Superior temporal gyrus (tissue), 1 donor: ENCODE data around the gene NTSR2.

Experiments used
- DNase-seq: peaks from one replicate; pipeline ENCODE4 v3.0.0-alpha.2; 2016; ENCODE audit errors: extremely low spot score

The NTSR2 gene

DNA sequence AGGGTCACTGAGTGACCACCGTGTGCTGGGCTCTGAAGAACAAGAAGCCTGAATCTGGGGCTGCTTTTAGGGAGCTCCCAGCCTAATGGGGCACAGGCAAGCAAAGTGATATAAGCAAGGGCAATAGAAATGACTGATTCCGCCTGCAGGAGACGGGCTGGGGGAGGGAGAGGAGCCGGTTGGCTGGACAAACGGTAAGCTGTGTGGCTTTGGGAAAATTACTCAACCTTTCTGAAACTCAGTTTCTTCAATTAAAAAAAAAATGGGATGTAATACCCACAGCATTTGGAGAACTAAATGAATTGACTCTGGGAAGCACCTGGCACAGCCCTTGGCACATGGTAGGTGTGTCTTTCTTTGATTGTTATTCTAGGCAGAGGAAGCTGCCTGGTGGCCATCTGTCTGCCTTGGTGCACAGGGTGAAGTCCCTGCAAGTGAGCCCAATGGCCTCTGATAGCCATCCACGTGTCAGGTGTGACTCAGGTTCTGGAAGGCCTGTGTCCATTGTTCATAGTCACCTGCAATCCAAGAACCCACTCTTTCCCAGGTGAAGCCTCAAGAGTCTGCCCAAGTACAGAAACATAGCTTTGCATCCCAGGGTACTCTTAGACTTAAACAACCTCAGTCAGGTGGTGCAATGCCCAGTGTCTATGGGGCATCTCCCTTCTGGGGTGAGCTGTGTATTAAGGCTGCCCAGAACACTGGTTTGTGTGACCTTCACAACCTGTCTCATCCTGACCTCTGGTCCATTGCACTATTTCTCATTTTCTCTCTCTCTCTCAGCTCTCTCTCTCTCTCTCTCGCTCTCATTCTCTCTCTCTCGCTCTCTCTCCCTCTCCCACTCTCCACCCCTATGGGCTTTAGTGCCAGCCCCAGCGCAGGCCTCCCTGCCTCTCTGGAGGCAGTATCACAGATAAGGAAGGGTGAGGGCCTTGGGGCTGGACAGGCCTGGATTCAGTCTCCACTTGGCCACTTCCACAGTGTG lies 30.0 kb upstream of the NTSR2 start:
- DNase-seq: no peak

DNA sequence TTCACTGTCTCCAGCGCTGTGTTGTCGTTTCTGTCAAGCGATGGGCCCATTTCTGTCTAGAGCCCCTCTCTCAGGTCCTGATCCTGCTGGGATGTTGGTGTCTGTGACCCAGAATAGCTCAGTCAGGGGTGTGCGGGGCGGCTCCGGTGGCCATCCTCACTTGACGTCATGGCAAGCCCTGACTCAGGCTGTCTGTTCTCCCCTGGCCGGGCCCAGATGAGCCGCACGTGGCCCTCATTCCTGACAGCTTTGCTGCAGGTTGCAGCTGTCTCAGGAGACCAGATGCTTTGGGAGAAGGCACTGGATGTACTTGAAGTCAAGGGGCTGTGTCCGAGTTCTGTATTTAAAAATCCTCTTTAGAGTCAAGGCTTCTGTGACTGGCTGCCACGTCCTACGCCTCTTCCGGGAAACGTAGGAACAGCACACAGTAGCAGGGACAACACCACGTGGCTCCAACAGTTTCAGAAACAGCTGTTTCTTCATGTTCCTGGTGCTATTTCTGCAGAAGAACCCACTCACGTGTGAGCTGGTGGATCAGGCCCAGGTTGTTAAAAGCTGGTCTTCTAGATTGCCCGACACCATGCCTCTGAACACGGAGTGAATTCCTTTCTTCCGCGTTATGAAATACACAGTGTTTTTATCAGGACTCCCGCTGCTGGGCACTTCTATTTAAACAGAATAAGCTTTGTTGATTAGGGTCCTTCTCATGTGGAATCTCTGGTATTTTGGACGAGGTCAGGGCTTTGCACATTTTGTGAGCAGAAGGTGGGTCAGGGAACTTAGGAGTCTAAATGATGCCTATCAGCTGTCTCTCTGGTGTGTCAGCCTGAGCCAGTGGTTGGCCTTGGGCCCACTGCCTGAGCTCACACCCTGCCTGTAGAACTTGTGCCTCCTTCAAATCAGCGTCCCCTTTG lies 28.3 kb upstream of the NTSR2 start:
- DNase-seq: peak; percentile 62

DNA sequence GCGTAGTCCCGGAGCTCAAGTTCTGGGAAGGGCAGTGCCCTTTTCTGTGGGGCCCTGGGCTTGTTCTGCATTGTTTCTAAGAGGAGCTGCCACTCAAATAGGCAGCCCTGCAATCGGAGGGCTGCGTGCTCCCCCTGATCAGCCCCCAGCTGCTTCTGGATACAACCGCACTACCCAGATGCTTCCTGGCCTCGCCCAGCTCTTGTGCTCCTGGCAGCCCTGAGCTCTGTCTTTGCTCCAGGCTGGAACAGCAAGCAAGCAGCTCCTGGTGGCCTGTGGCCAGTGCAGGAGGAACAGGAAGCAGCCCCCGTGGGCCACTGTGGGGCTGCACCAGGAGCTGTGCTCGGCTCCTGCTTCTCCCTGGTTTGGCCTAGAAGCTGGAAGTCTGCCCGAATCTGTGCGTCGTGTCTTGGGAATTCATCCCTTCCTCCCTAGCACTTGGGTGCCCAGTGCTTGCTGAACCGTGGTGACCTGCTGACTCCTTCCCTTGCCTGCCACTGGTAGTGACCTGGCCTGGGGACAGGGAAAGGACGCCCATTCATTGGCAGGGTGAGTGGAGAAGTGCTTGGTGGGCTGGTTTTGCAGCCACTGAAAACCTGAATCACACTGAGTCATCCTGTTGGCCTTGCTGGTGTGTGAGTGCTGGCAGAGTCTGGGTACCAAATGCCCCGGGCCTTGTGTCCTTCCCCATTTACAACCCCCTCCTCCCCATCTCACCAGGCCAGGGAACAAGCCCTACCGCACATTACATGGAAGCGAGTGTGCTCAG lies 27.3 kb upstream of the NTSR2 start:
- no peak for DNase-seq

DNA sequence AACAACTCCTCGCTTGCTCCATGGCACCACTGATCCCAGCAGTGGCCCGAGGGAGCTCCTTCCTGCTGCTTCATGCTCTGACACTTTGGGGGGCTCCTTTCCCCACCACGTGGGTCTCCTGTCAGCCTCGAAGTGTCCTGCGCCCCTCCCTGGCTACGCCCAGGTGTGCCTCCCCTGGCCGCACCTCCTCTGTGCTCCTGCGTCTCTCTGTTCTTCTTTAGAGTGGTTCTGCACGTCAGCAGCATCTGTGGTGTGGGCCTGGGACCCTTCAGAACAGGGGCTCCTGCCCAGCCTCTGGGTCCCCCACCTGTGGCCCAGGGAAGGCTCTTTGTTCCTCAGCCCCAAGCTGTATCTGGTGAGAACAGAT lies 26.7 kb upstream of the NTSR2 start:
- DNase-seq: no peak

DNA sequence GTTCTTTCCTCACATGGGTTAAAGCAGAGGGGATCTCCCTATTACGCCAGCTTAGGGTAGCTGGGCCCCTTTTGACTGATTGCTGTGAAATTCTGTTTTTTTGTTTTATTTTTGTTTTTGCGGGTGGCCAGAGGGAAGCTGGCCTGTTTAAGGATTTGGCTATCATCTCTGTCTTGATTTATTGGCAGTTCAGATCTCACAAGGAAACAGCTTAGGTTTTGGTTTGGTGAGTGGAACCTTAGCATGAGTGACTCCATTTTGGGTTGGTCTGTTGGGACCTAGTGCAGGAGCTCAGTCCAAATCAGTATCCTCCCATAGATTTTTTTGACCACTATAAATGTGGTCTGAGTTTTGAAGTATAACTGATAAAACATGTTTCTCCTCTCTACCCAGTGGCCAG lies 25.6 kb upstream of the NTSR2 start:
- no peak for DNase-seq

DNA sequence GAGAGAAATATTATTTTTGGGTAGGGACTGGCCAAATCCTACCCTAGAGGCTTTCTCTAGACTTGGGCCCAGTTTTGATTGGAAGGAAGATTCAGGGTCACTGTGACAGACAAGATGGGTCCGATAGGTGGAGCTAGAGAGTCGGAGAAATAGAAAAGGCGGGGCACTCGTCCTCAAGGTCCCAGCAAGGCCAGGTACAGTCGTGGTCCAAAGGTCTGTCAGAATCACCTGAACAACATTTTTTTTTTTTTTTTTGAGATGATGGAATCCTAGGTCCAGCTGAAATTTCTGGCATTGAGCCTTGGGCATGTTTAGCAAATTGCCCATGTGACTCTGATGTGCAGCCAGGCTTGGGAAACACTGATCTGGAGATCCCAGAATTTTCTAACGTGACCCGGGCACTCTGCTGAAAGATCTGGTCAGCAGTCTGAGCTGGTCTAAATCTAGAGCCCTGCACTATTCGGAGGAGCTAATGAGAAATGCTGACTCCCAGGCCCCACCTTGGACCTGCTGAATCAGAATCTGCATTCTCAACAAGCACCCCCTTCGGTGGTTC lies 23.0 kb upstream of the NTSR2 start:
- DNase-seq: peak; percentile 90

DNA sequence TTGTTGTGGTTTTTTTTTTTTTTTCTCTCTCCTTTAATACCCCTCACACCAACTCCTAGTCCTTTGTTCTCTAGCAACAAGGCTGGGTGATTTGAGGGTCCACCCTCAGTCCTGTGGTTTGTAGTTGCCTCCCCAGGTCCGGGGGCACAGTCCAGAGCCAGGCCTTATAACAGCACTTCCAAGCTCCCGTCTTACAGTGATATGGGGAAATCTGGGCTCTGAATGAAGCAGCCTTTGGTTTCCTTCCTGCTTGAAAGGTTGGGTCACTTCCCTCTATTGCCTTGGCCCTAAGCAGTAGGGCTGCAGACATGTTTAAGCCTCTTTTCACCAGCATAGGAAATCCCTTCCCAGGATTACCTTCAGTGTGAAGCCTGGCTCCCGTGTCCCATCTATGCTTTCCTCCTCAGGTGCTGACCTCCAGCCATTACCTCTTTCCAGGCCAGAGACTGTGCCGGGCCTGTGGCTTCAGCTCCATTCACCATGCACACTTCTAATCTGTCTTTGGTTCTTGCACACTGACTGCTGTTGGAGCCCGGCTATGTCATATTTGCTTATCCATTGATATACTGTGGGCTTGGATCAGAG lies 21.2 kb upstream of the NTSR2 start:
- DNase-seq: no peak

DNA sequence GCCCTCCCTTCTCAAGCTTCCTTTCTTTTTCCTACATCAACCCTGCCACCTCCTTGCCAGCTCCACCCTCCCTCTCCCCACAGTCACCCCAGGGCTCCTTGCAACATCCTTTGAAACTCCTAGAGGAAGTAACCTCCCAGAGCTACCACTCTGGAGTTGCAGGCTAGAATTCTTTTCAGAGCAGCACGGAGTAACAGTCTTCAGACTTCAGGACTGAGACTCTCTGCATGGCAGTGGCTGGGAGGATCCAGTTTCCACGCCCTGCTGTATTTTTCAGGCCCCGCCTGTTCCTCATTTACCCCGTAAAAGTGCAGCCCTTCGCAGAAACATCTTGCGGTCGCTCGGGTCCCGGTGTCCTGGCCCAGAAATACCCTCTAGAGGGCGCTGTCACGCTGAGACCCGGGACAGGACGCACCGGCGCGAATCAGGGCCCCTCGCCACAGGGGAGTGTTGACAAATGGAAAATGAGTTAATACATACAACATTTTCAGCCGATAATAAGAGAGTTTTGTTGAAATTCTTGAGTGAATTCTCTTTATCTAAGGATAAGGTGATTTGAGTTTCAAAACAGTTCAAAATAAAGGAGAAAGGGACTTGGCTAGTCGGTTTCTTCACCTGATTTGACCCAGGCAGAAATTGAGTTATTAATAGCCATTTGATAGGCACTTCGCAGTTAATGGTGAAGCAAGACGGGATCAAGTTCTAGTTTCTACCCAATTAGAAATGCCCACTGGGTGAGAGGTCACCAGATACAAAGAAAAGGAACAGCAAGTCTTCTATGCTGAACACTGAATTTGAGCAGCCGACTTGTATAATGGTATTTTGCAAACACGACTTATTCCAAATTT lies 18.5 kb upstream of the NTSR2 start:
- DNase-seq: peak; percentile 80

DNA sequence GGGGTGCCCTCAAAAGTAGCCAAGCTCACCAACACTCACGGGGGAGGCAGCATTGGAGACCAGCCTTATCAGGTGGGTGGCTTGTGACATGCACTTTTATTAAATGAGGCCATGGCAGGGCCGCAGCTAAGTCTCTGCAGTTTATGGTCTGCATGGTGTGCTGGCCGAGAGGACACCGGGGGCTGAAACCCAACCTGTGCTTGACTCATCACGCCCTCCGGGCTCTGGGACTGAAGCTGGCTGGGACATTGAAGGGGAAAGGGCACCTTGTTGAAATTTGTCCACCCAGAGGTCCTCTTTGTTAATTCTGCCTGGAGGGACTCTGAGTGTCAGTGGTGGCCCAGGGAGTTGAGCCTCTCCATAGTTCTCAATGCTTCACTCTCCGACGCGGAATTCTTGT lies 17.7 kb upstream of the NTSR2 start:
- no peak for DNase-seq

DNA sequence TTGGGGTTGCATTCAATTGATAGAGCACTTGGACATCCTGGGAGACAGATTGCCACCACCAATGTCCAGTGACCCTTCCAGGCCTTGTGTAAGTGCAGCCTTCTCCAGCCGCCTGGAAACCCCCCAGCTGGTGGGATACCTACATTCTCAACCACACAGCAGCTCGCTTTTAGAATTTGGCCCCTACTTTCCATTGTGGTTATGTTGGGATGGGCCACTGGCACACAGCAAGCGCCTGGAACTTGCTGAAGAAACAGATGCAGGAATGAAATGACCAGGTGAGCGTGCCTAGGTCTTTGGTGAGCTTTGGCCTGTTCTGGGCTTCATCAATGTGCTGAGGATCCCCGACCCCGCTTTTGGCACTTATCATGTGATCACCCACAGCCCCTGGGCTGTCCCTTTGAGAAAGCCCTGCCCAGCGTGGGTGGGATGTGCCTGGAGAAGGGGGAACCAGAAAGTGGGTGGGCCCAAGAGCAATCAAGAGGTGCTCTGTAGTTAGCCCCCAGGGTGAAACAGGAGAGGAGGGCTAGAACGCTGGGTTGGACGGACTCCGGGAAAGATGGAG lies 16.0 kb upstream of the NTSR2 start:
- DNase-seq: no peak

DNA sequence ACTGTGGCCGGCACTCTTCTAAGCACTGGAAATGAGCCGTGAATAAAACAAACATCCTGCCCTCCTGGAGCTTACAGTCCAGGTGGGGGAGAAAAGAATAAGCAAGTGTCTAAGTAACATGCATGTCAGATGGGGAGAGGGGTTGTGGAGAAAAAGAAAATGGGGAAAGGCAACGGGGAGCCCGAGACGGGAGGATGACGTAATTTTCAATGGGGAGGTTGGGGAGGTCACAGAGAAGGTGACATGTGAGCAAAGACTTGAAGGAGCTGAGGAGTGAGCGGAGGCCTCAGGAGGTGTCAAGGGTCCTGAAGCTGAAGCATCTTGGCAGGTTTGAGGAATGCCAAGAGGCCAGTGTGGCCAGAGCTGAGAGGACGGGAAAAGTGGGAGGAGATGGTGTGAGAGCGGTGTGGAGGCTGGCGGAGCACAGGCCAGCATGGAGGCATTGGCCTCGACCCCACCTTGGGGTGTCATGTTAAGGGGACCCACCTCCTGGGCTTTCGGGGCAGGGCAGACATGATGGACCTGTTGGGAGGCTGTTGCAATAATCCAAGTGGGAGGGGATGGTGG lies 15.0 kb upstream of the NTSR2 start:
- no peak for DNase-seq

DNA sequence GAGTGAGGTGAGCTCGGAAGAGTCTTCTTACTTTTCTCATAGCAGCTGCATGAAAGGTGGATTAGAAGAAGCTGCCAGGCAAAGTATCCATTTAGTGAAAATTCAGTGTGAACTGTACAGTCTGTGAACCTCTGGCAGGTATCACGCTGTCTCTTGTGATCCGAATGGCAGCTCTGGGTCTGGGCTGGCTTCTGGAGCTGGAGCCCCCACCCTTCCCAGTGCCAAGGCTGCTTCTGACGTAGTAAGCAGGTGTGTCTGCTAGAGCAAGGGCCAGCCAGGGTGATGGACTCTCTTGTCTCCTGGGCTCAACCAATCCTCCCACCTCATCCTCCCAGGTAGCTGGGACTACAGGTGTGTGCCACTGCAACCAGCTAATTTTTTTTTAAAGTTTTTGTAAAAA lies 14.0 kb upstream of the NTSR2 start:
- DNase-seq: no peak

DNA sequence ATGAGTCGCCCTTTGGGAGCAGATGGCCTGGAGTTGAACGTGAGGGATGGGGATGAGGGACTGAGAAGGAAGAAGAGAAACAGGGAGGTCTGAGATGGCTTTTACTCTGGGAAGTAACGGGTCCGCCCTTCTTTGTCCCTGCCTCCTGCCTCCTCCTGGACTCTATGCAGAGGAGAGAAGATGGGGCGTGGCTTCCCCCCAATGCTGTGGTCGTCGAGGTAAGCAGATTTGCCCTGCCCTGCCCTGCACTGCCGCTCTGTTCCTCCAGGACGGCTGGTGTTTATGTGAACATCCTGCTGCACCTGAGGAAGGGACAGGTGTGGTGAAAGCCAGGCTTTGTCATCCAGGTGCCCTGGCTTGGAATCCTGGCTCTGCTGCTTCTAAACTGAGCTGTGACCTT lies 13.5 kb upstream of the NTSR2 start:
- no peak for DNase-seq

DNA sequence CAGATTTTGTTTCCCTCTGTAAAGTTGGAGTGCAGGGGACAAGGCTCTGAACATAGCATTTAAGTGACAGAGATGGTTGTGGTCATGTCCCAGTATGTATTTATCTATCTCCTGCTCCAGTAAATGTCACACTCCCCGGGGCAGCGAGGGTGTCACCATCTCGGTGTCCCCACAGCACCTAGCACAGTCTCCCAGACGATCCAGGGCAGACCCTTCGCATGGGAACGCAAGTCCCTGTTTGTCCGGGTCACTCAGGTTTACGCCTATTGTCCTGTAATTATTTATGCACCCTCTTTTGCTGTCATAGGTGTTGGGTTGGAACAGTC lies 12.6 kb upstream of the NTSR2 start:
- no peak for DNase-seq

DNA sequence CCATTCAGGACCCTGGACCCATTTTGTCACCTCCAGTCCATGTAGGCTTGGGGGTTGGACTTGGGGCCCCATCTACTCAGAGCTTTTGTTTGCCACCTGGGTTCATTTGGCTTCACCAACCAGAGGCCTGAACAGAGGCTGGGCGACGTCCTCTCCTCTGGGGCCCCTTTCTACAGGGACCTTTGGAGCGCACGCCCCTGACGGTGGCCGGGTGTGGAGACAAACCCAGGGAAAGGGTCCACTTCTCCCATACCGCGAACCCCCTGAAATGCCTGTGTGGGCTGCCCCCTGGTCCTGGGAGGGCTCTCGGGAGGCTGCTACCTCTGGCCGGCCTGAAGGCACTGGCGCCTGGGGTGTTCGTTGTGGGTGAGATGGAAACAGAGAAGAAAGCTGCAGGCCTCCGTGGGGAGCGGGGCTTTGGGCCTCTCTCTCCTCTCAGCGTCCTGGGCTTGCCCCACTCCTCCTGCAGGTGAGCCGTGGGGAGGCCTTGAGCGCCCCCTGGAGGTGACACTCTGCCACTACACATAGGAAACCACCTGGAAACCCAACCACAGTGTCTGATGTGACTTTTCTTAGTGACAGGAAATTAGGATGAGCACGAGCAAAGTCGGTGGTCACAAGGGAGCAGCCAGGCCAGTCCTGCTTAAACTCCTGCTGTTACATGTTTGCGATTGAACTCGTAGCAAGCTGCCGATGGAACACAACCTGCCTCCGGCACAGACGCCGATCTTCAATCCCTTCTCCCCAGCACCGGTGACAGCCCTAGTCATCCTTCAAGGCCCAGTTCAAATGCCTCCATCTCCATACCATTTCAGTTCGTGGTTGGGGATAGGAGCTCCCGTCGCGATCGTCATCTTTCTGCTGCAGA lies 12.0 kb upstream of the NTSR2 start:
- DNase-seq: no peak

DNA sequence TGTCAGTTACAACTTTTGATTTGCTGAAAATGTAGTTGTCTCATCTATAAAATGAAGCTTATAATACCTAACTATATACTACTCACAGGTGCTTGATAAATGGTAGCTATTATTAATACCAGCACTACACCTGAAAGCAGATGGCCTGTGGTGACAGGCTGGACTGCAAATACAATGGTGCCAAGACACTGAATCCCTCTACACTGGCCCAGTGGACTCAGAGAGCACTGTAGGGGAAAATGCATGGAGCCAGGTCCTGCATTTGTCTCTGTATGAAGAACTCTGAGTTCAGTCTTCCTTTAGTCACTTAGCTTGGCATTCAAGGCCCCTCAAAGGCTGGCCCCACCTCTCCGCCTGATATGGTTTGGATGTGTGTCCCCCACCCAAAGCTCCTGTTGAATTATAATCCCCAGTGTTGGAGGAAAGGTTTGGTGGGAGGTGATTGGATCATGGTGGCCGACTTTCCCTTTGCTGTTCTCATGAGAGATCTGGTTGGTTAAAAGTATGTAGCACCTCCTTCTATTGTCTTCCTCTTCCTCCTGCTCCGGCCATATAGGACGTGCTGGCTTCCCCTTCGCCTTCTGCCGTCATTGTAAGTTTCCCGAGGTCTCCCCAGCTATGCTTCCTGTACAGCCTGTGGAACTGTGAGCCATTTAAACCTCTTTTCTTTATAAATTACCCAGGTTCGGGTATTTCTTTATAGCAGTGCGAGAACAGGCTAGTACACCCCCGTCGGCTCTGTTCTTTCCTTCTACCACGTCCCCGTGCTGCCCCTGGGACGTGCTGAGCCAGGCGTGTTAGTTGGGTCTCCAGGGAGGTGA lies 11.1 kb upstream of the NTSR2 start:
- no peak for DNase-seq

DNA sequence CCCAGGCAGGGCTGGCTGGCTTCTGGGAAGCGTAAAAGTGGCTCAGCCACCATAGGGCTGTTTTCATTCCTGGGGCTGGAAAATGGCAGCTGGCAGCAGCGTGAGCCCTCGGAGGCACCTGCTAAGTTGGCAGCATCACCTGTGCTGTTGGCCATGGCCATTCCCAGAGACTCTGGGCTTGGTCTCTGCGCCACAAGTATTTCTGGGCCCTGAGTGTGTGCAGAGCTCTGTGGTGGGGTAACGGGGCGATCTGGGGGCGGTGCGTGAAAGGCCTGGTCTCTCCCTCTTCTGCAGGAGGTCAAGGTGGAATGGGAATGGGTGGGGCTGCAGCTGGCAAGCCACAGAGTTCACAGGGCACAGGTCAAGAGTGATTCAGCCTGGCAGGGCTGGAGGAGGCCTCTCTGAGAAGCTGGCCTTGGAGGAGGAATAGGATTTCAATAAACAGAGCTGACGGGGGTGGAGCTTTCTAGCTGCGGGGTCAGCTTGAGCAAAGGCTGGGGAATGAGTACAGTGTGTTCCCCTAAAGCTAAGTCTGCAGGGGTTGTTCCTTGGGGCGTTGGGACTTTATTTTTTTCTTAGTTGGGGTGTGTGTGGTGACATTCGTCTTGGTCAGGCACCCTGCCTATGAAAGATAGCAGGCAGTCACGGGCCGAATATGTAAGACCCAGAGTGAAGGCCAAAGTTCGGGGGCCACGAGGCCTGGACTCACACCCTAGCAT lies 10.3 kb upstream of the NTSR2 start:
- DNase-seq: no peak
